ENCODE data around the gene MAML2.

The MAML2 gene

GRCh38 chr11:96339706-96340554 is 3.1 kb downstream of the MAML2 start:
- DNase-seq (ENCODE audit: low read depth in 2 of 2): no peak

- DNase-seq (ENCODE audit: low read depth in 2 of 2): no peak
These were observed 3.9 kb downstream of the MAML2 start for GRCh38 chr11:96338910-96339705.

GRCh38 chr11:96337541-96338431 is 5.2 kb downstream of the MAML2 start:
- no peak for DNase-seq (ENCODE audit: low read depth in 2 of 2)

GRCh38 chr11:96335388-96335787 is 7.6 kb downstream of the MAML2 start:
- no peak for DNase-seq (ENCODE audit: low read depth in 2 of 2)

GRCh38 chr11:96334219-96334618 is 8.8 kb downstream of the MAML2 start:
- DNase-seq (ENCODE audit: low read depth in 2 of 2): no peak

GRCh38 chr11:96333191-96333719 is 9.7 kb downstream of the MAML2 start:
- DNase-seq (ENCODE audit: low read depth in 2 of 2): no peak

GRCh38 chr11:96332126-96332771 is 10.7 kb downstream of the MAML2 start:
- DNase-seq (ENCODE audit: low read depth in 2 of 2): no peak

- no peak for DNase-seq (ENCODE audit: low read depth in 2 of 2)
These were observed 11.3 kb downstream of the MAML2 start for GRCh38 chr11:96331699-96332116.

GRCh38 chr11:96330511-96330859 is 12.5 kb downstream of the MAML2 start:
- DNase-seq (ENCODE audit: low read depth in 2 of 2): no peak

- no peak for DNase-seq (ENCODE audit: low read depth in 2 of 2)
These were observed 13.0 kb downstream of the MAML2 start for GRCh38 chr11:96329855-96330510.

GRCh38 chr11:96329419-96329818 is 13.6 kb downstream of the MAML2 start:
- no peak for DNase-seq (ENCODE audit: low read depth in 2 of 2)

- DNase-seq (ENCODE audit: low read depth in 2 of 2): no peak
These were observed 14.5 kb downstream of the MAML2 start for GRCh38 chr11:96328395-96329010.

- DNase-seq (ENCODE audit: low read depth in 2 of 2): no peak
These were observed 16.0 kb downstream of the MAML2 start for GRCh38 chr11:96326959-96327358.

- no peak for DNase-seq (ENCODE audit: low read depth in 2 of 2)
These were observed 18.1 kb downstream of the MAML2 start for GRCh38 chr11:96324912-96325311.

- no peak for DNase-seq (ENCODE audit: low read depth in 2 of 2)
These were observed 19.4 kb downstream of the MAML2 start for GRCh38 chr11:96323642-96323985.

GRCh38 chr11:96322775-96323641 is 20.0 kb downstream of the MAML2 start:
- DNase-seq (ENCODE audit: low read depth in 2 of 2): no peak

- no peak for DNase-seq (ENCODE audit: low read depth in 2 of 2)
These were observed 21.9 kb downstream of the MAML2 start for GRCh38 chr11:96321091-96321490.

GRCh38 chr11:96319898-96320656 is 22.9 kb downstream of the MAML2 start:
- DNase-seq (ENCODE audit: low read depth in 2 of 2): no peak

- DNase-seq (ENCODE audit: low read depth in 2 of 2): no peak
These were observed 24.1 kb downstream of the MAML2 start for GRCh38 chr11:96318850-96319249.

Measured in stimulated activated CD4-positive, alpha-beta T cell treated with anti-CD3 and anti-CD28 coated beads, Interleukin-1b, Interleukin-23, amount 100 ng/mL, for 1 hour (primary cell).